Amniotic stem cell (primary cell): ENCODE results near the gene ASB13.

ENCODE experiments used
- DNase-seq: peaks from one replicate; lab custom pipeline; 2025; lab: John Stamatoyannopoulos, UW

The ASB13 gene

GRCh38 chr10:5669604-5670003 lies 3.2 kb upstream of the ASB13 start:
- DNase-seq, result no peak

GRCh38 chr10:5668429-5668828 lies 2.0 kb upstream of the ASB13 start:
- DNase-seq, result no peak

GRCh38 chr10:5666841-5667630 lies 641 bp upstream of the ASB13 start:
- DNase-seq, result no peak

GRCh38 chr10:5665373-5666007 lies 905 bp downstream of the ASB13 start:
- no peak for DNase-seq

- DNase-seq, result no peak
These were observed 2.5 kb downstream of the ASB13 start for GRCh38 chr10:5663692-5664427.

GRCh38 chr10:5662708-5663579 lies 3.5 kb downstream of the ASB13 start:
- DNase-seq, result no peak

GRCh38 chr10:5661043-5661442 lies 5.4 kb downstream of the ASB13 start:
- no peak for DNase-seq

- no peak for DNase-seq
These were observed 6.5 kb downstream of the ASB13 start for GRCh38 chr10:5659702-5660528.

- DNase-seq, result no peak
These were observed 7.3 kb downstream of the ASB13 start for GRCh38 chr10:5658871-5659618.

GRCh38 chr10:5656737-5657579 lies 9.4 kb downstream of the ASB13 start:
- no peak for DNase-seq

GRCh38 chr10:5655121-5655520 lies 11.3 kb downstream of the ASB13 start:
- no peak for DNase-seq

GRCh38 chr10:5654218-5654755 lies 12.1 kb downstream of the ASB13 start:
- DNase-seq, result no peak

- DNase-seq, result no peak
These were observed 13.6 kb downstream of the ASB13 start for GRCh38 chr10:5652746-5653145.

- DNase-seq, result no peak
These were observed 15.0 kb downstream of the ASB13 start for GRCh38 chr10:5651388-5651764.

GRCh38 chr10:5650664-5651387 lies 15.6 kb downstream of the ASB13 start:
- no peak for DNase-seq

GRCh38 chr10:5649746-5650145 lies 16.6 kb downstream of the ASB13 start:
- no peak for DNase-seq

GRCh38 chr10:5648494-5649457 lies 17.6 kb downstream of the ASB13 start:
- DNase-seq, result no peak
